Heart right ventricle (tissue), 16 donors: ENCODE data around the gene MORC2. TPM values are rescaled to one million over a fixed set of nuclear protein-coding genes. Genes with fewer than 3 reads are reported as not detected.

Experiments used
- ATAC-seq, 8 donors: fragments of 200-7000 bp; cut with Tn5 transposase; one replicate each; pipeline ENCODE4 v1.9.1; 2020; ENCODE audit warnings: mild to moderate bottlenecking in 8 of 8, moderate library complexity in 8 of 8, moderate number of reproducible peaks in 1 of 8
- DNase-seq, 2 donors: peaks; one replicate each; pipeline ENCODE4 v3.0.0-alpha.2; 2020
- H3K27ac ChIP-seq, 10 donors: fragments of 200-600 bp; sonication (generic) in 2 of 10; one replicate each; pipeline versions ENCODE4 v1.5.0 to v1.8.0; 2020 to 2022; ENCODE audit warnings: mild to moderate bottlenecking in 3 of 10
- H3K27me3 ChIP-seq, 7 donors: fragments of 200-600 bp; one replicate each; pipeline ENCODE4 v1.8.0; 2021 to 2022; ENCODE audit warnings: mild to moderate bottlenecking in 2 of 7
- H3K36me3 ChIP-seq, 9 donors: fragments of 200-600 bp; sonication (generic) in 1 of 9; one replicate each; pipeline versions ENCODE4 v1.5.0 to v1.8.0; 2020 to 2022; ENCODE audit warnings: mild to moderate bottlenecking in 2 of 9
- H3K4me1 ChIP-seq, 9 donors: fragments of 200-600 bp; sonication (generic) in 1 of 9; one replicate each; pipeline versions ENCODE4 v1.5.0 to v1.8.0; 2020 to 2022; ENCODE audit warnings: mild to moderate bottlenecking in 4 of 9
- H3K4me3 ChIP-seq, 10 donors: fragments of 200-600 bp; sonication (generic) in 2 of 10; one replicate each; pipeline versions ENCODE4 v1.5.0 to v1.8.0; 2020 to 2022; ENCODE audit warnings: mild to moderate bottlenecking in 7 of 10, moderate library complexity in 2 of 10
- H3K9me3 ChIP-seq, 11 donors: fragments of 200-600 bp in 10 of 11; sonication (generic) in 2 of 11; one replicate each; pipeline versions ENCODE4 v1.5.0 to v1.8.0; 2013 to 2022; ENCODE audit warnings: mild to moderate bottlenecking in 2 of 11, control low read depth in 1 of 11, moderate library complexity in 1 of 11
- WGBS, 2 donors: extraction: QIAGEN DNeasy Blood & Tissue Kit; methylation state at CpG; one replicate each; pipeline ENCODE4 v1.1.7; 2013; ENCODE audit warnings: inconsistent platforms in 1 of 2; 5-methylcytosine and 5-hydroxymethylcytosine counted together
- intact Hi-C, 10 donors: fragments of 100-400 bp; cut with DNase I; formaldehyde crosslinking; loops; one replicate each; pipeline versions ENCODE4 v1.11.1 to v1.14.2; 2022
- polyA plus RNA-seq, 2 donors: library from polyadenylated mRNA; stranded (reverse); fragments of 200-250 nt; gene quantifications; one replicate each; pipeline ENCODE4 v1.2.3, GENCODE V29; 2013
- total RNA-seq, 10 donors: library from RNA; stranded (reverse); fragmentation: NEBNext Ultra II Directional in 3 of 10; extraction: Animal tissue kit (Norgen Biotek cat#: 25700) in 3 of 10; gene quantifications; one replicate each; pipeline versions ENCODE4 v1.2.1 to v1.2.4, GENCODE V29; 2021 to 2023
- TF ChIP-seq, protein P1 (sequence below), 9 donors: fragments of 200-600 bp; sonication (generic) in 2 of 9; IDR thresholded peaks; one replicate each; pipeline versions ENCODE4 v1.5.0 to v1.8.0; 2021 to 2022; ENCODE audit warnings: antibody characterized with exemption in 9 of 9, mild to moderate bottlenecking in 5 of 9, moderate library complexity in 1 of 9
- donor health status: Arrhythmogenic right ventricular cardiomyopathy.
- donor health status: ischemic (EF 13 %, LVEDD 7.1; RV severe dilation, severe dysfunction).
- donor health status: healthy with polysubstance abuse.
- donor health status: DM: no; HTN: yes; CAD: no.
- donor health status: DM: no; HTN: no; CAD: no.
- donor health status: ischemic (EF 25% LVEDD 6.9; RV normal size, moderate dysfunction).
- donor health status: ischemic (EF 25% LVEDD 5.7; RV mildly dilated, moderate dysfunction).
- donor health status: healthy.
- donor health status: DM: yes; HTN: yes; CAD: no.
- donor health status: Ischemic cardiomyopathy.
- donor health status: ischemic (EF 35%, LVEDD 5.7; RV mildly dilated, moderate dysfunction).
- donor health status: nonischemic (EF 11% LVEDD 7.7; RV severe dilation, severe dysfunction).
- donor health status: DM: yes; HTN: yes; CAD: no.
- donor health status: PGD.
- donor health status: ischemic (EF 29% LVEDD 5.4; RV normal size, mild dysfunction).
- donor health status: nonischemic (EF 23%, LVEDD 6.1; RV moderate dilation, normal function).

The MORC2 gene
- total and polyA plus RNA-seq, 12 donors, result 14.1 to 27.8 (median 20.5) TPM

- Histone ChIP-seq H3K9me3 (peaks cover 0 to 9% (median 0%) of the 10 kb centered on the region in 11 donors), H3K36me3 (no peaks in the 10 kb centered on the region), H3K27me3 (no peaks in the 10 kb centered on the region), H3K27ac (no peak overlapping the region), H3K4me3 (no peak overlapping the region), H3K4me1 (peaks cover 0 to 17% (median 0%) of the 10 kb centered on the region in 9 donors)
- no peak for DNase-seq
- TF ChIP-seq, protein P1, sequence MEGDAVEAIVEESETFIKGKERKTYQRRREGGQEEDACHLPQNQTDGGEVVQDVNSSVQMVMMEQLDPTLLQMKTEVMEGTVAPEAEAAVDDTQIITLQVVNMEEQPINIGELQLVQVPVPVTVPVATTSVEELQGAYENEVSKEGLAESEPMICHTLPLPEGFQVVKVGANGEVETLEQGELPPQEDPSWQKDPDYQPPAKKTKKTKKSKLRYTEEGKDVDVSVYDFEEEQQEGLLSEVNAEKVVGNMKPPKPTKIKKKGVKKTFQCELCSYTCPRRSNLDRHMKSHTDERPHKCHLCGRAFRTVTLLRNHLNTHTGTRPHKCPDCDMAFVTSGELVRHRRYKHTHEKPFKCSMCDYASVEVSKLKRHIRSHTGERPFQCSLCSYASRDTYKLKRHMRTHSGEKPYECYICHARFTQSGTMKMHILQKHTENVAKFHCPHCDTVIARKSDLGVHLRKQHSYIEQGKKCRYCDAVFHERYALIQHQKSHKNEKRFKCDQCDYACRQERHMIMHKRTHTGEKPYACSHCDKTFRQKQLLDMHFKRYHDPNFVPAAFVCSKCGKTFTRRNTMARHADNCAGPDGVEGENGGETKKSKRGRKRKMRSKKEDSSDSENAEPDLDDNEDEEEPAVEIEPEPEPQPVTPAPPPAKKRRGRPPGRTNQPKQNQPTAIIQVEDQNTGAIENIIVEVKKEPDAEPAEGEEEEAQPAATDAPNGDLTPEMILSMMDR (IDR thresholded peaks at IDR 0.05), result no peak
- no peak for ATAC-seq
- intact Hi-C loops, result no loop called here
- 58 to 79% methylated on average over 2 of the region's 2 CpGs for WGBS, 2 donors
These were observed 27.9 kb upstream of the MORC2 start for GRCh38 chr22:30996462-30996861.

GRCh38 chr22:30994960-30995359 lies 26.4 kb upstream of the MORC2 start:
- Histone ChIP-seq H3K27ac (no peak overlapping the region), H3K27me3 (no peaks in the 10 kb centered on the region), H3K4me3 (no peak overlapping the region), H3K4me1 (peaks cover 0 to 18% (median 0%) of the 10 kb centered on the region in 9 donors), H3K36me3 (no peaks in the 10 kb centered on the region), H3K9me3 (peaks cover 0 to 9% (median 0%) of the 10 kb centered on the region in 11 donors)
- intact Hi-C loops, result no loop called here
- TF ChIP-seq, protein P1 (IDR thresholded peaks at IDR 0.05), result no peak
- DNase-seq, result no peak
- WGBS, 2 donors, result 70 to 73% methylated on average over 1 of the region's 1 CpG
- ATAC-seq, result no peak

GRCh38 chr22:30992565-30992964 lies 24.0 kb upstream of the MORC2 start:
- TF ChIP-seq, protein P1 (IDR thresholded peaks at IDR 0.05), result no peak
- intact Hi-C loops, result no loop called here
- Histone ChIP-seq H3K4me3 (no peak overlapping the region), H3K27ac (no peak overlapping the region), H3K36me3 (no peaks in the 10 kb centered on the region), H3K4me1 (peaks cover 0 to 25% (median 0%) of the 10 kb centered on the region in 9 donors), H3K27me3 (no peaks in the 10 kb centered on the region), H3K9me3 (peaks cover 0 to 9% (median 0%) of the 10 kb centered on the region in 11 donors)
- DNase-seq (no peak), ATAC-seq (no peak)
- WGBS, 2 donors, result 62 to 65% methylated on average over 2 of the region's 2 CpGs

GRCh38 chr22:30990690-30991089 lies 22.1 kb upstream of the MORC2 start:
- Histone ChIP-seq H3K4me1 (peaks cover 0 to 14% (median 0%) of the 10 kb centered on the region in 9 donors), H3K9me3 (peaks cover 0 to 13% (median 0%) of the 10 kb centered on the region in 11 donors), H3K27me3 (no peaks in the 10 kb centered on the region), H3K27ac (no peak overlapping the region), H3K4me3 (no peak overlapping the region), H3K36me3 (no peaks in the 10 kb centered on the region)
- intact Hi-C loops, result no loop called here
- TF ChIP-seq, protein P1 (IDR thresholded peaks at IDR 0.05), result no peak
- WGBS, 2 donors, result 73 to 90% methylated on average over 1 of the region's 1 CpG
- ATAC-seq (no peak), DNase-seq (no peak)
